ENCODE data around the gene ZNF394. TPM values are rescaled to one million over a fixed set of nuclear protein-coding genes. Genes with fewer than 3 reads are reported as not detected.
A peak's percentile ranks its signal among the peaks of the same experiment; 100 is the strongest.

The ZNF394 gene
- total RNA-seq, 1 experiment from 2014 or later, result 24.2 TPM

- Histone ChIP-seq H3K27ac (ENCODE audit: insufficient read length, low read depth, low read length) (no peak overlapping the region), H3K18ac (ENCODE audit: insufficient read length, low read depth, low read length) (no peak overlapping the region), H3K79me1 (ENCODE audit: insufficient read depth, low read depth, low read length, poor library complexity, severe bottlenecking) (peaks cover 5% of the 10 kb centered on the region), H3K4me1 (ENCODE audit: insufficient read depth, low read length) (no peaks in the 10 kb centered on the region), H3K23me2 (ENCODE audit: insufficient read length, low read depth, low read length, poor library complexity, severe bottlenecking) (no peaks in the 10 kb centered on the region), H4K8ac (replicated peaks; ENCODE audit: insufficient read length, low read depth, low read length) (no peak overlapping the region), H4K5ac (ENCODE audit: insufficient read length, low read depth, low read length) (no peak overlapping the region), H2BK20ac (ENCODE audit: low read depth, low read length, poor library complexity, severe bottlenecking) (no peak overlapping the region), H3K14ac (ENCODE audit: insufficient read depth, low read length) (no peak overlapping the region), H3K79me2 (ENCODE audit: insufficient read depth, low read length) (no peaks in the 10 kb centered on the region; the same call in 1 of the 2 replicates), H2AK5ac (ENCODE audit: insufficient read length, low read length) (no peak overlapping the region), H3K9me3 (ENCODE audit: control insufficient read depth, low read depth, low read length) (no peaks in the 10 kb centered on the region), H3K56ac (ENCODE audit: insufficient read length, low read depth, low read length) (no peak overlapping the region), H3K4me2 (ENCODE audit: insufficient read depth, insufficient read length, low read length) (no peak overlapping the region), H2BK120ac (ENCODE audit: low read depth, low read length, poor library complexity, severe bottlenecking) (no peak overlapping the region), H4K20me1 (ENCODE audit: control insufficient read depth, insufficient read depth, insufficient read length) (no peaks in the 10 kb centered on the region), H2BK5ac (ENCODE audit: insufficient read length, low read length) (no peak overlapping the region), H3K9ac (ENCODE audit: extremely low read depth, insufficient read length, low read length) (no peak overlapping the region), H2BK12ac (ENCODE audit: insufficient read length, low read depth, low read length) (no peak overlapping the region), H4K91ac (ENCODE audit: insufficient read length, low read depth, low read length) (no peak overlapping the region), H3K23ac (ENCODE audit: insufficient read length, low read depth, low read length) (no peak overlapping the region), H3K27me3 (ENCODE audit: insufficient read depth, low read length) (no peaks in the 10 kb centered on the region), H3K4ac (ENCODE audit: low read depth, low read length) (no peak overlapping the region), H2BK15ac (ENCODE audit: low read depth, low read length) (no peak overlapping the region), H3T11ph (ENCODE audit: low read length) (no peak overlapping the region), H2AFZ (ENCODE audit: low read length) (no peak overlapping the region)
- no peak for TF ChIP-seq CTCF (conservative IDR thresholded peaks at IDR 0.05)
- Mint-ChIP-seq H3K4me3 (no peak overlapping the region), H3K4me1 (no peaks in the 10 kb centered on the region), H3K27ac (peak overlapping the region in 2 of 3 experiments; percentile 33 to 42; a peak in 4 of 7 replicates), H3K36me3 (ENCODE audit: insufficient read depth in 1 of 3, low read depth in 3 of 3) (peaks cover 42 to 95% (median 81%) of the 10 kb centered on the region in 3 experiments; a peak in 6 of 7 replicates), H3K27me3 (ENCODE audit: low read depth) (no peaks in the 10 kb centered on the region; the same call in none of the 2 replicates), H3K9me3 (0 out of 5 replicates have a peak, but pooled peaks cover 0 to 3% of the 10 kb centered on the region in 2 experiments)
- no peak for DNase-seq
- no CpG with 5 or more reads among the region's 6 CpGs for WGBS (ENCODE audit: extremely low coverage, insufficient read length, low lambda C conversion rate)
Observed at GRCh38 chr7:99457050-99457649, 42.9 kb downstream of the ZNF394 start.

Data from H9 (cell line).